Thymus (tissue), 11 donors: ENCODE results near the gene PACC1. TPM values are rescaled to one million over a fixed set of nuclear protein-coding genes. Genes with fewer than 3 reads are reported as not detected.

Experiments used
- DNase-seq, 9 donors: peaks; one replicate each; pipeline ENCODE4 v3.0.0-alpha.2; 2013; ENCODE audit warnings: low spot score in 9 of 9, low read depth in 6 of 9, missing footprints in 1 of 9
- H3K27ac ChIP-seq, 2 donors: one replicate each; pipeline ENCODE4 v1.5.1; 2013; ENCODE audit warnings: control low read depth in 1 of 2, low read depth in 1 of 2, low read length in 1 of 2, mild to moderate bottlenecking in 1 of 2, moderate library complexity in 1 of 2
- H3K27me3 ChIP-seq, 2 donors: one replicate each; pipeline ENCODE4 v1.5.1; 2013; ENCODE audit warnings: low read length in 1 of 2; ENCODE audit not compliant: control insufficient read depth in 2 of 2, insufficient read depth in 1 of 2
- H3K36me3 ChIP-seq, 2 donors: one replicate each; pipeline ENCODE4 v1.5.1; 2013; ENCODE audit warnings: low read length in 1 of 2, mild to moderate bottlenecking in 1 of 2, moderate library complexity in 1 of 2; ENCODE audit not compliant: control insufficient read depth in 2 of 2, insufficient read depth in 2 of 2
- H3K4me1 ChIP-seq, 2 donors: one replicate each; pipeline ENCODE4 v1.5.1; 2013; ENCODE audit warnings: low read length in 2 of 2; ENCODE audit not compliant: control insufficient read depth in 2 of 2, insufficient read depth in 2 of 2
- H3K4me3 ChIP-seq, 2 donors: one replicate each; pipeline ENCODE4 v1.5.1; 2013; ENCODE audit warnings: low read length in 2 of 2, control low read depth in 1 of 2, mild to moderate bottlenecking in 1 of 2
- H3K9me3 ChIP-seq, 2 donors: one replicate each; pipeline ENCODE4 v1.5.1; 2013; ENCODE audit warnings: low read length in 1 of 2, mild to moderate bottlenecking in 1 of 2; ENCODE audit not compliant: control insufficient read depth in 2 of 2, insufficient read depth in 1 of 2
- WGBS: extraction: QIAGEN DNeasy Blood & Tissue Kit; methylation state at CpG from one replicate; pipeline ENCODE4 v1.1.7; 2013; 5-methylcytosine and 5-hydroxymethylcytosine counted together
- polyA plus RNA-seq: library from polyadenylated mRNA; stranded (reverse); fragments of 200-250 nt; gene quantifications from one replicate; pipeline ENCODE4 v1.2.3, GENCODE V29; 2013
- total RNA-seq: library from RNA; stranded (reverse); fragments of 120-200 nt; gene quantifications from one replicate; pipeline ENCODE4 v1.2.4, GENCODE V29; 2013
- donor health status: healthy.

Gene PACC1
- total and polyA plus RNA-seq, 2 donors: 13.7 to 17.1 TPM

GRCh38 chr1:212455803-212456528, 41.3 kb upstream of the PACC1 start:
- H3K36me3 ChIP-seq: no peaks in the 10 kb centered on the region
- H3K27ac ChIP-seq: no peak overlapping the region
- peak; percentile 42 to 86 (median 63) for DNase-seq
- H3K4me1 ChIP-seq: peaks cover 0 to 6% of the 10 kb centered on the region in 2 donors
- WGBS: 55% methylated on average over 10 of the region's 10 CpGs
- H3K4me3 ChIP-seq: no peak overlapping the region
- peaks cover 0 to 13% of the 10 kb centered on the region in 2 donors for H3K9me3 ChIP-seq
- no peaks in the 10 kb centered on the region for H3K27me3 ChIP-seq

- 97% methylated on average over 2 of the region's 2 CpGs for WGBS
These were observed 40.7 kb upstream of the PACC1 start for GRCh38 chr1:212455401-212455800.

GRCh38 chr1:212454741-212455140, 40.1 kb upstream of the PACC1 start:
- no peak overlapping the region for H3K4me3 ChIP-seq
- WGBS: 95% methylated on average over 3 of the region's 3 CpGs
- DNase-seq: no peak
- no peaks in the 10 kb centered on the region for H3K27me3 ChIP-seq
- no peak overlapping the region for H3K27ac ChIP-seq
- H3K9me3 ChIP-seq: peaks cover 0 to 11% of the 10 kb centered on the region in 2 donors
- H3K36me3 ChIP-seq: no peaks in the 10 kb centered on the region
- peaks cover 0 to 6% of the 10 kb centered on the region in 2 donors for H3K4me1 ChIP-seq

More at GRCh38 chr1:212455401-212455800, 40.7 kb upstream of the PACC1 start:
- Histone ChIP-seq H3K4me3 (no peak overlapping the region), H3K27ac (no peak overlapping the region), H3K9me3 (peaks cover 0 to 13% of the 10 kb centered on the region in 2 donors), H3K27me3 (no peaks in the 10 kb centered on the region), H3K4me1 (peaks cover 0 to 6% of the 10 kb centered on the region in 2 donors), H3K36me3 (no peaks in the 10 kb centered on the region)
- DNase-seq: no peak

GRCh38 chr1:212453156-212453857, 38.6 kb upstream of the PACC1 start:
- Histone ChIP-seq H3K36me3 (no peaks in the 10 kb centered on the region), H3K27ac (no peak overlapping the region), H3K4me1 (peaks cover 0 to 2% of the 10 kb centered on the region in 2 donors), H3K9me3 (peaks cover 0 to 7% of the 10 kb centered on the region in 2 donors), H3K4me3 (no peak overlapping the region), H3K27me3 (no peaks in the 10 kb centered on the region)
- DNase-seq: no peak
- WGBS: 96% methylated on average over 12 of the region's 12 CpGs

- no peak overlapping the region for H3K27ac ChIP-seq
- H3K36me3 ChIP-seq: peaks cover 0 to 3% of the 10 kb centered on the region in 2 donors
- H3K4me1 ChIP-seq: no peaks in the 10 kb centered on the region
- H3K4me3 ChIP-seq: no peak overlapping the region
- no peaks in the 10 kb centered on the region for H3K27me3 ChIP-seq
- 51% methylated on average over 15 of the region's 15 CpGs for WGBS
- H3K9me3 ChIP-seq: peaks cover 0 to under 1% of the 10 kb centered on the region in 2 donors
- DNase-seq: no peak
These were observed 37.9 kb upstream of the PACC1 start for GRCh38 chr1:212452323-212453155.

GRCh38 chr1:212451416-212452322, 37.0 kb upstream of the PACC1 start:
- Histone ChIP-seq H3K27me3 (no peaks in the 10 kb centered on the region), H3K4me3 (no peak overlapping the region), H3K27ac (no peak overlapping the region), H3K36me3 (peaks cover 0 to 7% of the 10 kb centered on the region in 2 donors), H3K9me3 (no peaks in the 10 kb centered on the region), H3K4me1 (no peaks in the 10 kb centered on the region)
- DNase-seq: no peak
- WGBS: 95% methylated on average over 6 of the region's 6 CpGs

GRCh38 chr1:212450331-212450881, 35.7 kb upstream of the PACC1 start:
- no peak overlapping the region for H3K4me3 ChIP-seq
- H3K4me1 ChIP-seq: no peaks in the 10 kb centered on the region
- H3K9me3 ChIP-seq: no peaks in the 10 kb centered on the region
- DNase-seq: no peak
- H3K27me3 ChIP-seq: no peaks in the 10 kb centered on the region
- WGBS: 88% methylated on average over 4 of the region's 4 CpGs
- H3K27ac ChIP-seq: no peak overlapping the region
- H3K36me3 ChIP-seq: peaks cover 6 to 14% of the 10 kb centered on the region in 2 donors

GRCh38 chr1:212447478-212447877, 32.8 kb upstream of the PACC1 start:
- Histone ChIP-seq H3K27ac (no peak overlapping the region), H3K27me3 (no peaks in the 10 kb centered on the region), H3K9me3 (no peaks in the 10 kb centered on the region), H3K36me3 (peaks cover 6 to 16% of the 10 kb centered on the region in 2 donors), H3K4me3 (no peak overlapping the region), H3K4me1 (no peaks in the 10 kb centered on the region)
- WGBS: 96% methylated on average over 2 of the region's 2 CpGs
- DNase-seq: no peak
